RWPE2 (cell line): ENCODE data around the gene PLPP7.

Source experiments
- ATAC-seq: fragments of 200-7000 bp; cut with Tn5 transposase; 3 replicates; pipeline ENCODE4 v1.9.1; 2021; ENCODE audit warnings: low read depth
- DNase-seq: peaks from one replicate; pipeline ENCODE4 v3.0.0-alpha.2; 2020; ENCODE audit warnings: low spot score
- H3K27ac ChIP-seq: fragments of 450-650 bp; 2 replicates; pipeline ENCODE4 v1.5.1; 2017; ENCODE audit warnings: mild to moderate bottlenecking; ENCODE audit not compliant: poor library complexity, severe bottlenecking
- H3K27me3 ChIP-seq: fragments of 250-450 bp; sonication (Bioruptor Pico); 2 replicates; pipeline ENCODE4 v1.5.1; 2021; ENCODE audit warnings: mild to moderate bottlenecking, moderate library complexity; ENCODE audit not compliant: insufficient read depth, poor library complexity, severe bottlenecking
- H3K36me3 ChIP-seq: fragments of 250-450 bp; sonication (Bioruptor Pico); 2 replicates; pipeline ENCODE4 v1.5.1; 2020; ENCODE audit warnings: low read depth, mild to moderate bottlenecking, moderate library complexity
- H3K4me1 ChIP-seq: fragments of 250-450 bp; sonication (Bioruptor Pico); 2 replicates; pipeline ENCODE4 v1.5.1; 2021; ENCODE audit warnings: mild to moderate bottlenecking, moderate library complexity; ENCODE audit not compliant: insufficient read depth, poor library complexity, severe bottlenecking
- H3K4me3 ChIP-seq: fragments of 250-450 bp; sonication (Bioruptor Pico); 2 replicates; pipeline ENCODE4 v1.5.1; 2021; ENCODE audit warnings: mild to moderate bottlenecking, moderate library complexity; ENCODE audit not compliant: severe bottlenecking
- H3K9me3 ChIP-seq: fragments of 250-450 bp; sonication (Bioruptor Pico); 2 replicates; pipeline ENCODE4 v1.5.1; 2021; ENCODE audit warnings: mild to moderate bottlenecking, moderate library complexity; ENCODE audit not compliant: severe bottlenecking
- CTCF ChIP-seq: fragments of 450-650 bp; IDR thresholded peaks from one replicate; pipeline ENCODE4 v1.5.1; 2017; ENCODE audit warnings: mild to moderate bottlenecking, moderate library complexity; ENCODE audit not compliant: poor library complexity, severe bottlenecking

Gene PLPP7

GRCh38 chr9:131309530-131310276 lies 20.2 kb downstream of the PLPP7 start:
- DNase-seq (no peak), ATAC-seq (no peak)
- no peaks in the 10 kb centered on the region for H3K9me3 ChIP-seq
- no peak overlapping the region for H3K4me3 ChIP-seq
- no peak for TF ChIP-seq CTCF
- H3K4me1 ChIP-seq = no peaks in the 10 kb centered on the region
- no peak overlapping the region for H3K27ac ChIP-seq
- no peaks in the 10 kb centered on the region for H3K36me3 ChIP-seq
- no peaks in the 10 kb centered on the region for H3K27me3 ChIP-seq

- no peak for DNase-seq
- no peak overlapping the region for H3K27ac ChIP-seq
- no peaks in the 10 kb centered on the region for H3K36me3 ChIP-seq
- no peaks in the 10 kb centered on the region for H3K27me3 ChIP-seq
- no peak overlapping the region for H3K4me3 ChIP-seq
- ATAC-seq = peak; percentile 58
- H3K4me1 ChIP-seq = no peaks in the 10 kb centered on the region
- H3K9me3 ChIP-seq = no peaks in the 10 kb centered on the region
- no peak for TF ChIP-seq CTCF
These were observed 21.5 kb downstream of the PLPP7 start for GRCh38 chr9:131310833-131311554.

GRCh38 chr9:131312246-131312645 lies 22.7 kb downstream of the PLPP7 start:
- DNase-seq (no peak), ATAC-seq (no peak)
- no peaks in the 10 kb centered on the region for H3K36me3 ChIP-seq
- no peak overlapping the region for H3K27ac ChIP-seq
- H3K9me3 ChIP-seq = no peaks in the 10 kb centered on the region
- no peak overlapping the region for H3K4me3 ChIP-seq
- H3K4me1 ChIP-seq = no peaks in the 10 kb centered on the region
- H3K27me3 ChIP-seq = no peaks in the 10 kb centered on the region
- TF ChIP-seq CTCF = no peak

- Histone ChIP-seq H3K36me3 (no peaks in the 10 kb centered on the region), H3K27ac (no peak overlapping the region), H3K4me1 (no peaks in the 10 kb centered on the region), H3K4me3 (no peak overlapping the region), H3K9me3 (no peaks in the 10 kb centered on the region), H3K27me3 (no peaks in the 10 kb centered on the region)
- ATAC-seq (no peak), DNase-seq (no peak)
- no peak for TF ChIP-seq CTCF
These were observed 23.6 kb downstream of the PLPP7 start for GRCh38 chr9:131312822-131313770.
